Measurements from ENCODE around the gene ZNF33A. TPM values are rescaled to one million over a fixed set of nuclear protein-coding genes. Genes with fewer than 3 reads are reported as not detected.
A peak's percentile ranks its signal among the peaks of the same experiment; 100 is the strongest.

The ZNF33A gene
- total and polyA plus RNA-seq, 2 of the 4 experiments (the other 2 are of a cell fraction) = 5.6 to 14.3 TPM

- no peak overlapping the region for H3K4ac ChIP-seq (ENCODE audit: low read depth, low read length)
- no peak overlapping the region for H3K56ac ChIP-seq (ENCODE audit: extremely low read depth, insufficient read depth, low read length)
- no peak overlapping the region for H4K91ac ChIP-seq (ENCODE audit: insufficient read depth, low read depth, low read length)
- no peak overlapping the region for H3K23ac ChIP-seq (ENCODE audit: low read depth, low read length)
- DNase-seq (no peak), ATAC-seq (ENCODE audit: low read depth) (peak; percentile 32)
- H4K20me1 ChIP-seq (ENCODE audit: insufficient read depth, low read length) = no peaks in the 10 kb centered on the region
- H3K4me2 ChIP-seq (ENCODE audit: low read depth, low read length) = peak overlapping the region; percentile 71
- H2AFZ ChIP-seq (replicated peaks; ENCODE audit: low read length, poor library complexity) = peak overlapping the region; percentile 99
- H3K9ac ChIP-seq (ENCODE audit: low read depth, low read length) = no peak overlapping the region
- H3K9me1 ChIP-seq (ENCODE audit: insufficient read depth, low read length) = 0 out of 2 replicates have a peak, but pooled peaks cover 5% of the 10 kb centered on the region
- H3K18ac ChIP-seq (ENCODE audit: low read depth, low read length) = no peak overlapping the region
- H2BK120ac ChIP-seq (ENCODE audit: low read depth, low read length) = no peak overlapping the region
- no peak overlapping the region for H3K14ac ChIP-seq (replicated peaks; ENCODE audit: low read depth, low read length)
- TF ChIP-seq POLR2A (IDR thresholded peaks at IDR 0.05; ENCODE audit: low read depth, low read length) = no peak
- no peak overlapping the region for H2BK5ac ChIP-seq (ENCODE audit: low read depth, low read length, poor library complexity, severe bottlenecking)
- peak overlapping the region; percentile 41 for H3K4me3 ChIP-seq (ENCODE audit: insufficient read depth, low read depth, low read length)
- H2AK5ac ChIP-seq (ENCODE audit: low read depth, low read length) = no peak overlapping the region
- in situ Hi-C loops (cut with MboI; ENCODE audit: low sequenced_read_pairs) = no loop called here
- ChIA-PET CTCF (interaction anchor here (1.2 to 1.8 kb wide), 2 partner anchors 30 to 117 kb away, joined by 3 to 4 read pairs; no protein-coding TSS in a partner anchor), POLR2A (ENCODE audit: unreplicated experiment) (no interaction called here)
- peaks cover 11 to 17% of the 10 kb centered on the region in 2 experiments; a peak in 3 of 4 replicates for H3K79me1 ChIP-seq (ENCODE audit: low read depth in 1 of 2, low read length in 2 of 2)
- WGBS, 2 experiments (ENCODE audit: extremely low coverage in 2 of 2, insufficient read length in 1 of 2) = 35% methylated on average over 3 of the region's 16 CpGs; no CpG with 5 or more reads in 1 of the 2 experiments
- no peak overlapping the region for H3K27ac ChIP-seq (ENCODE audit: insufficient read depth, low read length)
- no peaks in the 10 kb centered on the region for H3K27me3 ChIP-seq (ENCODE audit: control insufficient read depth, insufficient read depth, low read length)
- H2BK15ac ChIP-seq (ENCODE audit: low read depth, low read length) = no peak overlapping the region
- intact Hi-C loops (cut with micrococcal nuclease) = loop anchor here (1.0 to 2.0 kb wide), 2 partner anchors 83 to 117 kb away; partner anchors contain the start of genes ZNF25 and ZNF33A
- H3K9me3 ChIP-seq (ENCODE audit: control insufficient read depth, insufficient read depth, low read length) = no peaks in the 10 kb centered on the region
- H3K36me3 ChIP-seq (ENCODE audit: control insufficient read depth, insufficient read depth, low read length) = peaks cover 9% of the 10 kb centered on the region
- no peak overlapping the region for H2BK20ac ChIP-seq (ENCODE audit: low read depth, low read length)
- no peak overlapping the region for H2AK9ac ChIP-seq (replicated peaks; ENCODE audit: low read depth, low read length, poor library complexity)
- no peaks in the 10 kb centered on the region; the same call in 1 of the 2 replicates for H3K4me1 ChIP-seq (ENCODE audit: control insufficient read depth, insufficient read depth, low read length)
- no TSS peak for BruUV-seq (replicated peaks)
- peak overlapping the region; percentile 64 to 80; a peak in 3 of 4 replicates for H4K8ac ChIP-seq (ENCODE audit: low read depth in 2 of 2, low read length in 2 of 2)
- dilution Hi-C loops (cut with HindIII; ENCODE audit: low sequenced_read_pairs, unreplicated experiment) = no loop called here
- H4K5ac ChIP-seq (ENCODE audit: low read depth, low read length) = peak overlapping the region; percentile 27; the same call in 1 of the 2 replicates
These were observed 83.3 kb downstream of the ZNF33A start for GRCh38 chr10:38093816-38094157.

Measured in IMR-90 (cell line).